Measurements from ENCODE around the gene VPS13A.

- TF ChIP-seq, protein P1, sequence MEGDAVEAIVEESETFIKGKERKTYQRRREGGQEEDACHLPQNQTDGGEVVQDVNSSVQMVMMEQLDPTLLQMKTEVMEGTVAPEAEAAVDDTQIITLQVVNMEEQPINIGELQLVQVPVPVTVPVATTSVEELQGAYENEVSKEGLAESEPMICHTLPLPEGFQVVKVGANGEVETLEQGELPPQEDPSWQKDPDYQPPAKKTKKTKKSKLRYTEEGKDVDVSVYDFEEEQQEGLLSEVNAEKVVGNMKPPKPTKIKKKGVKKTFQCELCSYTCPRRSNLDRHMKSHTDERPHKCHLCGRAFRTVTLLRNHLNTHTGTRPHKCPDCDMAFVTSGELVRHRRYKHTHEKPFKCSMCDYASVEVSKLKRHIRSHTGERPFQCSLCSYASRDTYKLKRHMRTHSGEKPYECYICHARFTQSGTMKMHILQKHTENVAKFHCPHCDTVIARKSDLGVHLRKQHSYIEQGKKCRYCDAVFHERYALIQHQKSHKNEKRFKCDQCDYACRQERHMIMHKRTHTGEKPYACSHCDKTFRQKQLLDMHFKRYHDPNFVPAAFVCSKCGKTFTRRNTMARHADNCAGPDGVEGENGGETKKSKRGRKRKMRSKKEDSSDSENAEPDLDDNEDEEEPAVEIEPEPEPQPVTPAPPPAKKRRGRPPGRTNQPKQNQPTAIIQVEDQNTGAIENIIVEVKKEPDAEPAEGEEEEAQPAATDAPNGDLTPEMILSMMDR (IDR thresholded peaks at IDR 0.05), result no peak
- TF ChIP-seq POLR2A (IDR thresholded peaks at IDR 0.05), result no peak
Observed at GRCh38 chr9:77277719-77278118, 100.4 kb downstream of the VPS13A start.
